Measurements from ENCODE around the gene IKZF2. TPM values are rescaled to one million over a fixed set of nuclear protein-coding genes. Genes with fewer than 3 reads are reported as not detected.
A peak's percentile ranks its signal among the peaks of the same experiment; 100 is the strongest.

The IKZF2 gene
- total and polyA plus RNA-seq, 10 donors: 0.50 to 43.4 (median 20.4) TPM

DNA sequence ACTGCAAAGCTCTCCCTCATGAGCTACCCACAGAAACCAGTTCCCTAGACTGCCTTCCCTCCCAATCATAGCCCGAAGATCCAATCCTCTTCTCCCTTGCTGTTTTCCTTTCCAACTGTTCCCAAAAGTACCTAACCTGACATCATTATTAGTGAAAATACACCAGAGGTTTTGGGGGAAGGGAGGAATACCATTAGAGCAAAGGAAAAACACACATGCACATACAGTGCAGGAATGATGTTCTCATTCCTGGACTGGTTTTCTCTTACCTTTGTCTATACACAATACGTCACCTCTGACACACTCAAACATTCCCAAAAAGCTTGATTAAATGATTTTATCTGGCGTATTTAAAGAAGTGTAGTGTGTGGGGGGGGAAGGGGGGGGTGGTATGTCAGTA lies 46.2 kb downstream of the IKZF2 start:
- no peak for DNase-seq
- Histone ChIP-seq H3K4me1 (peaks cover 0 to 41% (median 2%) of the 10 kb centered on the region in 6 donors), H3K4me3 (no peak overlapping the region), H3K27ac (peak overlapping the region in 4 of 8 donors; percentile 22 to 68 (median 34)), H3K27me3 (replicated peaks in 1 of 7) (no peaks in the 10 kb centered on the region), H3K9me3 (no peaks in the 10 kb centered on the region), H3K36me3 (no peaks in the 10 kb centered on the region)
- TF ChIP-seq, protein P1, sequence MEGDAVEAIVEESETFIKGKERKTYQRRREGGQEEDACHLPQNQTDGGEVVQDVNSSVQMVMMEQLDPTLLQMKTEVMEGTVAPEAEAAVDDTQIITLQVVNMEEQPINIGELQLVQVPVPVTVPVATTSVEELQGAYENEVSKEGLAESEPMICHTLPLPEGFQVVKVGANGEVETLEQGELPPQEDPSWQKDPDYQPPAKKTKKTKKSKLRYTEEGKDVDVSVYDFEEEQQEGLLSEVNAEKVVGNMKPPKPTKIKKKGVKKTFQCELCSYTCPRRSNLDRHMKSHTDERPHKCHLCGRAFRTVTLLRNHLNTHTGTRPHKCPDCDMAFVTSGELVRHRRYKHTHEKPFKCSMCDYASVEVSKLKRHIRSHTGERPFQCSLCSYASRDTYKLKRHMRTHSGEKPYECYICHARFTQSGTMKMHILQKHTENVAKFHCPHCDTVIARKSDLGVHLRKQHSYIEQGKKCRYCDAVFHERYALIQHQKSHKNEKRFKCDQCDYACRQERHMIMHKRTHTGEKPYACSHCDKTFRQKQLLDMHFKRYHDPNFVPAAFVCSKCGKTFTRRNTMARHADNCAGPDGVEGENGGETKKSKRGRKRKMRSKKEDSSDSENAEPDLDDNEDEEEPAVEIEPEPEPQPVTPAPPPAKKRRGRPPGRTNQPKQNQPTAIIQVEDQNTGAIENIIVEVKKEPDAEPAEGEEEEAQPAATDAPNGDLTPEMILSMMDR (IDR thresholded peaks at IDR 0.05 in 8 of 11, conservative IDR thresholded peaks at IDR 0.05 in 3 of 11): no peak
- TF ChIP-seq POLR2A (IDR thresholded peaks at IDR 0.05) (no peak), POLR2AphosphoS5 (IDR thresholded peaks at IDR 0.05) (no peak)
- WGBS, 5 donors: 60 to 80% (median 61%) methylated on average over 3 of the region's 3 CpGs
- intact Hi-C loops (cut with DNase I; ENCODE audit: low total_unique reads): no loop called here

DNA sequence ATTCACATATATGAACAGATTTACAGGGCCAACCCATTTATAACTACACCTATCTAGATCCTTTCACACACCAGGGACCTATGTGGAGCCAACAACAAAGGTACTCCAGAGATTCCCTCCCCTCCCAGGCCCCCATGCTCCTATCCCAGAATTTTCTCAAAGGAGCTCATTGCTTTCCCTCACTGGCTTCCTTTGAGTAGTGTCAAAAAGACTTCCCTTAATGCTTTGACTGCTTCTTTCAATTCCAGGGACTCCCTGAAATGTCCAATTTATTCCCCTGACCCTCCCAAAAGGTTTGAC lies 46.6 kb downstream of the IKZF2 start:
- intact Hi-C loops (cut with DNase I; ENCODE audit: low total_unique reads): no loop called here
- no peak for DNase-seq
- no peaks in the 10 kb centered on the region for H3K27me3 ChIP-seq (replicated peaks in 1 of 7)
- no peak overlapping the region for H3K4me3 ChIP-seq
- TF ChIP-seq, protein P1 (IDR thresholded peaks at IDR 0.05 in 8 of 11, conservative IDR thresholded peaks at IDR 0.05 in 3 of 11): no peak
- TF ChIP-seq POLR2A (IDR thresholded peaks at IDR 0.05): no peak
- TF ChIP-seq POLR2AphosphoS5 (IDR thresholded peaks at IDR 0.05): no peak
- peaks cover 0 to 41% (median 2%) of the 10 kb centered on the region in 6 donors for H3K4me1 ChIP-seq
- H3K36me3 ChIP-seq: no peaks in the 10 kb centered on the region
- no peaks in the 10 kb centered on the region for H3K9me3 ChIP-seq
- H3K27ac ChIP-seq: peak overlapping the region in 4 of 8 donors; percentile 22 to 68 (median 34)

DNA sequence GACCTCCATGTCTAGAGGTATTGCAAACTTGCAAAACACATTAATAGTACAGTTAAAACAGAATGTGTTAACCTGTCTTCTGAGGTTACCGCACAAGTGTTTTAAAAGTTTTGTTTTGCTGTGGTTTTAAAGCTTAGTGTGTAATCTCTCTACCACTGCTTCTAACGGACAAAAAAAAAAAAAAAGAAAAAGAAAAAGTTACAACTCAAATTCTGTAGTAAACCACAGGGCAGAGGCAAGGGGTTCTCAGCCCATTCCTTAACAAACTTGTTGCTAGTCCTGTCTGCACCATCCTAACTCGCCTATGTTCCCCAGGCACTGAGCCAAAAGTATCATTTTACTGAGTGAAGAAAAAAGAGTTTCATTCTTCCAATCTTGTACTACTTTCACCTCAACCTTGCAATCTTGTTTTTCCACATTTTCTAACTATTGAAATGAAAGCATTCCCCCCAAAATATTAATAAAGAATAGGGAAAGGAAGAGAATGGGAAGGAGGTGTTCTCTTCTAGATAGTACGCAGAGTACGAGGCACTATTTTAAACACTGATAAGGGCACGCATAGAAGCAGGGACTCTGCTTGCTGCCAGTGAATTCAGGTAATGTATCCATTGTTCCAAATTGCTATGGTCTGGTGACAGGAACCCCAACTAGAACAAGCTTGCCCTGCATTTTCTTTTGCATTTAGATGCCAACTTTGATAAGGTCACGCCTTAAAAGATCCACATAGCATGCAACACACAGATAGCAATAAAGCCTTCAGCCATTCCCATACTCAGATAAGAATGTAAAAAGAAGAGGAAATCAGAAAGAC lies 47.1 kb downstream of the IKZF2 start:
- Histone ChIP-seq H3K9me3 (no peaks in the 10 kb centered on the region), H3K27ac (peak overlapping the region in 5 of 8 donors; percentile 4 to 68 (median 25)), H3K27me3 (replicated peaks in 1 of 7) (no peaks in the 10 kb centered on the region), H3K4me3 (no peak overlapping the region), H3K4me1 (peaks cover 0 to 41% (median 2%) of the 10 kb centered on the region in 6 donors), H3K36me3 (no peaks in the 10 kb centered on the region)
- TF ChIP-seq, protein P1 (IDR thresholded peaks at IDR 0.05 in 8 of 11, conservative IDR thresholded peaks at IDR 0.05 in 3 of 11): no peak
- TF ChIP-seq POLR2AphosphoS5 (IDR thresholded peaks at IDR 0.05): no peak
- intact Hi-C loops (cut with DNase I; ENCODE audit: low total_unique reads): no loop called here
- 24 to 39% (median 37%) methylated on average over 7 of the region's 7 CpGs for WGBS, 5 donors
- no peak for DNase-seq

DNA sequence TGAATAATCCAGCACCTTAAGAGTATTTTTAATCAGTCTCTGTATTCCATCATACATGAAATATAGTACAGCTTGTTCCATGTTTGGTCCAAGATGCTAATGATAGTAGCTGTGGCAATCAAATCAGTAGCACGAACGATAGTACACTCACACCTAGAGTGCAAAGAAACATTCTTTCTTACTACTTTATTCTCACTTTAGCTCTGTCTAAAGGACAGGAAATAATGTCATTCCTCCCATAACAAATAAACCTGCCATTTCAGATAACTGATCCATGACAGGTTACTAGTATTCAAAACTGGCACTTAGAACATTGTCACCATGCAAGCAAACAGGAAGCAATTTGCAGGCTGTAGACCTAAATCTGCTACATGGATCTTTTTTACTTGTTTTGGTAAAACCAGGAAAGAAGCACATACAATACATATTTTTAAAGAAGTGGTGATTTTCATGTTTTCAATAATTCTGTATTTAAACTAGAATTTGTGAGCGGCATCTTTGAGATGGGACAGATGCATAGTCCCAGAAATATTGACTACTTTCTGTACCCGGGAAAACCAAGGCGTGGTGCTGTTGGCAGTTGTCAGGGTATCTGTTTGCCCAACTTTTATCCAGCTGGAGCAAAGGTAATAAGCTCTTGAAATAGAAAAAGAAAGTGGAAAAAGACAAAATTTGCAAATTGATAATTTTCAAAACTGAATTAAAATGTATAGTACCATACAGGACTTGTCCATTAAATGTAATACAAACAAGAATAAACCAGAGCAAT lies 49.5 kb downstream of the IKZF2 start:
- 75 to 83% (median 80%) methylated on average over 5 of the region's 5 CpGs for WGBS, 5 donors

More for the DNA sequence above, 49.5 kb downstream of the IKZF2 start:
- intact Hi-C loops (cut with DNase I; ENCODE audit: low total_unique reads): no loop called here
- no peak for DNase-seq
- Histone ChIP-seq H3K4me3 (no peak overlapping the region), H3K4me1 (peaks cover 0 to 41% (median 2%) of the 10 kb centered on the region in 6 donors), H3K36me3 (no peaks in the 10 kb centered on the region), H3K9me3 (no peaks in the 10 kb centered on the region), H3K27ac (peak overlapping the region in 4 of 8 donors; percentile 7 to 53 (median 28)), H3K27me3 (replicated peaks in 1 of 7) (no peaks in the 10 kb centered on the region)
- TF ChIP-seq POLR2A (IDR thresholded peaks at IDR 0.05): no peak
- TF ChIP-seq, protein P1 (IDR thresholded peaks at IDR 0.05 in 8 of 11, conservative IDR thresholded peaks at IDR 0.05 in 3 of 11): no peak
- no peak for TF ChIP-seq POLR2AphosphoS5 (IDR thresholded peaks at IDR 0.05)

Data from spleen (tissue), 11 donors.